ENCODE measurements around the gene MAT2A. TPM values are rescaled to one million over a fixed set of nuclear protein-coding genes. Genes with fewer than 3 reads are reported as not detected.

Gene MAT2A
- total RNA-seq, 2 experiments from 2014 or later, result 336 to 462 TPM

GRCh38 chr2:85566265-85566664 is 27.3 kb downstream of the MAT2A start:
- H3K9me3 ChIP-seq (ENCODE audit: low read length), result no peaks in the 10 kb centered on the region
- ChIA-PET CTCF (ENCODE audit: unreplicated experiment) (no interaction called here), POLR2A (interaction anchor here (0.7 to 0.9 kb wide), 4 partner anchors 9 to 627 kb away, joined by 3 to 5 read pairs (median 3); no protein-coding TSS in a partner anchor)
- no peaks in the 10 kb centered on the region for H3K9me2 ChIP-seq (ENCODE audit: insufficient read depth, low read length)
- H3K79me2 ChIP-seq (ENCODE audit: insufficient read depth, low read depth, low read length), result no peaks in the 10 kb centered on the region
- H4K20me1 ChIP-seq (ENCODE audit: insufficient read depth, low read length), result no peaks in the 10 kb centered on the region
- no peak overlapping the region for H3K4me2 ChIP-seq (ENCODE audit: low read length)
- intact Hi-C loops (cut with micrococcal nuclease; ENCODE audit: unreplicated experiment), result no loop called here
- no peak overlapping the region for H3K27ac ChIP-seq (ENCODE audit: low read depth, low read length, poor library complexity, severe bottlenecking)
- no TSS peak for BruUV-seq (replicated peaks)
- H3K4me3 ChIP-seq (ENCODE audit: low read depth, low read length, poor library complexity, severe bottlenecking), result no peak overlapping the region
- no peak for TF ChIP-seq EZH2phosphoT487 (IDR thresholded peaks at IDR 0.05; ENCODE audit: borderline replicate concordance, low read depth, low read length)
- TF ChIP-seq, protein P1, sequence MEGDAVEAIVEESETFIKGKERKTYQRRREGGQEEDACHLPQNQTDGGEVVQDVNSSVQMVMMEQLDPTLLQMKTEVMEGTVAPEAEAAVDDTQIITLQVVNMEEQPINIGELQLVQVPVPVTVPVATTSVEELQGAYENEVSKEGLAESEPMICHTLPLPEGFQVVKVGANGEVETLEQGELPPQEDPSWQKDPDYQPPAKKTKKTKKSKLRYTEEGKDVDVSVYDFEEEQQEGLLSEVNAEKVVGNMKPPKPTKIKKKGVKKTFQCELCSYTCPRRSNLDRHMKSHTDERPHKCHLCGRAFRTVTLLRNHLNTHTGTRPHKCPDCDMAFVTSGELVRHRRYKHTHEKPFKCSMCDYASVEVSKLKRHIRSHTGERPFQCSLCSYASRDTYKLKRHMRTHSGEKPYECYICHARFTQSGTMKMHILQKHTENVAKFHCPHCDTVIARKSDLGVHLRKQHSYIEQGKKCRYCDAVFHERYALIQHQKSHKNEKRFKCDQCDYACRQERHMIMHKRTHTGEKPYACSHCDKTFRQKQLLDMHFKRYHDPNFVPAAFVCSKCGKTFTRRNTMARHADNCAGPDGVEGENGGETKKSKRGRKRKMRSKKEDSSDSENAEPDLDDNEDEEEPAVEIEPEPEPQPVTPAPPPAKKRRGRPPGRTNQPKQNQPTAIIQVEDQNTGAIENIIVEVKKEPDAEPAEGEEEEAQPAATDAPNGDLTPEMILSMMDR (conservative IDR thresholded peaks at IDR 0.05; ENCODE audit: low read length), result no peak
- DNase-seq (ENCODE audit: low spot score), result no peak
- H3K36me3 ChIP-seq (ENCODE audit: insufficient read depth, low read length), result no peaks in the 10 kb centered on the region
- peaks cover 23% of the 10 kb centered on the region for H3K4me1 ChIP-seq (ENCODE audit: insufficient read depth, low read length, poor library complexity, severe bottlenecking)
- no peak overlapping the region for H2AFZ ChIP-seq (ENCODE audit: low read length)

GRCh38 chr2:85575739-85576138 is 36.8 kb downstream of the MAT2A start:
- no peak for DNase-seq (ENCODE audit: low spot score)
- no TSS peak for BruUV-seq (replicated peaks)
- TF ChIP-seq, protein P1 (conservative IDR thresholded peaks at IDR 0.05; ENCODE audit: low read length), result no peak
- TF ChIP-seq EZH2phosphoT487 (IDR thresholded peaks at IDR 0.05; ENCODE audit: borderline replicate concordance, low read depth, low read length), result no peak
- POLR2A ChIA-PET, result interaction anchor here (1.0 kb wide), 2 partner anchors 9 to 35 kb away, joined by 3 to 6 read pairs; no protein-coding TSS in a partner anchor
- Histone ChIP-seq H3K4me3 (ENCODE audit: low read depth, low read length, poor library complexity, severe bottlenecking) (no peak overlapping the region), H3K4me1 (ENCODE audit: insufficient read depth, low read length, poor library complexity, severe bottlenecking) (peaks cover 27% of the 10 kb centered on the region), H2AFZ (ENCODE audit: low read length) (no peak overlapping the region), H3K4me2 (ENCODE audit: low read length) (no peak overlapping the region), H4K20me1 (ENCODE audit: insufficient read depth, low read length) (no peaks in the 10 kb centered on the region), H3K27ac (ENCODE audit: low read depth, low read length, poor library complexity, severe bottlenecking) (no peak overlapping the region), H3K9me3 (ENCODE audit: low read length) (no peaks in the 10 kb centered on the region), H3K9me2 (ENCODE audit: insufficient read depth, low read length) (no peaks in the 10 kb centered on the region), H3K79me2 (ENCODE audit: insufficient read depth, low read depth, low read length) (peaks cover 29% of the 10 kb centered on the region; the same call in 1 of the 2 replicates), H3K36me3 (ENCODE audit: insufficient read depth, low read length) (peaks cover 16% of the 10 kb centered on the region)
- intact Hi-C loops (cut with micrococcal nuclease; ENCODE audit: unreplicated experiment), result no loop called here
- CTCF ChIA-PET (ENCODE audit: unreplicated experiment), result no interaction called here

DNA sequence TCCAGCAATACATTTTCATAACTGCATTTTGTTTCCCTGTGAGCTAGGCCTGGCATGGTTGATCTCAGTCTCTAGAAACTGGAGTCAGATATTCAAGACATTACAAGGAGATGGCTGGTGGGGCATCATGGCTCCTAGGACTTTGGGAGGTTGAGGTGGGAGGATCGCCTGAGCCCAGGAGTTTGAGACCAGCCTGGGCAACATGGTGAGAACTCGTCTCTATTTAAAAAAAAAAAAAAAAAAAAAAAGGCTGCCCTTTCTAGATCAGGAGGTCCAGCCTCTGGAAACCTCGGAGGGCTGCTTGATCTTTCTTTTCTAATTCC is 38.1 kb downstream of the MAT2A start:
- Histone ChIP-seq H3K4me1 (ENCODE audit: insufficient read depth, low read length, poor library complexity, severe bottlenecking) (peaks cover 27% of the 10 kb centered on the region), H3K9me3 (ENCODE audit: low read length) (no peaks in the 10 kb centered on the region), H3K27ac (ENCODE audit: low read depth, low read length, poor library complexity, severe bottlenecking) (peak overlapping the region; percentile 79), H3K36me3 (ENCODE audit: insufficient read depth, low read length) (peaks cover 25% of the 10 kb centered on the region), H3K79me2 (ENCODE audit: insufficient read depth, low read depth, low read length) (peaks cover 29% of the 10 kb centered on the region; the same call in 1 of the 2 replicates), H3K9me2 (ENCODE audit: insufficient read depth, low read length) (no peaks in the 10 kb centered on the region), H2AFZ (ENCODE audit: low read length) (peak overlapping the region; percentile 72; the same call in 1 of the 2 replicates), H3K4me2 (ENCODE audit: low read length) (peak overlapping the region; percentile 95), H4K20me1 (ENCODE audit: insufficient read depth, low read length) (no peaks in the 10 kb centered on the region), H3K4me3 (ENCODE audit: low read depth, low read length, poor library complexity, severe bottlenecking) (peak overlapping the region; percentile 83)
- CTCF ChIA-PET (ENCODE audit: unreplicated experiment), result no interaction called here
- no TSS peak for BruUV-seq (replicated peaks)
- TF ChIP-seq EZH2phosphoT487 (IDR thresholded peaks at IDR 0.05; ENCODE audit: borderline replicate concordance, low read depth, low read length), result no peak
- POLR2A ChIA-PET, result interaction anchor here (0.7 to 4.9 kb wide), 12 partner anchors 8 to 220 kb away, joined by 3 to 34 read pairs (median 6); partner anchors contain the start of genes MAT2A and RNF181
- DNase-seq (ENCODE audit: low spot score), result no peak
- intact Hi-C loops (cut with micrococcal nuclease; ENCODE audit: unreplicated experiment), result no loop called here
